B cell (primary cell): ENCODE measurements around the gene P3R3URF.

Experiments used
- CTCF ChIP-seq: fragments of 200-600 bp; IDR thresholded peaks from one replicate; pipeline ENCODE4 v1.8.0; 2022; ENCODE audit warnings: antibody characterized with exemption, mild to moderate bottlenecking
- EZH2 ChIP-seq: IDR thresholded peaks from 2 replicates; pipeline ENCODE4 v1.6.1; 2012; ENCODE audit warnings: borderline replicate concordance, low read depth, mild to moderate bottlenecking, moderate library complexity, low read length; ENCODE audit not compliant: insufficient read depth, poor library complexity, severe bottlenecking

- TF ChIP-seq CTCF (no peak), EZH2 (no peak)
Observed at GRCh38 chr1:46197560-46197963, 21.3 kb upstream of the P3R3URF start.
